Amygdala (tissue), 56 donors: ENCODE data around the gene ZNG1C.
"Not testable (repeated sequence)": the region's sequence is repeated elsewhere in the genome, so short reads cannot be mapped to it uniquely, and the experiment has no call there.

Experiments used
- DNase-seq, 56 donors: peaks; one replicate each; lab custom pipeline; 2025; lab: John Stamatoyannopoulos, UW

Gene ZNG1C

GRCh38 chr9:68241683-68242082, at the start of gene ZNG1C:
ZNG1C (plus strand) TSS chr9:68241983; CDS start chr9:68242032, 49 bp downstream.
- not testable (repeated sequence) for DNase-seq

DNA sequence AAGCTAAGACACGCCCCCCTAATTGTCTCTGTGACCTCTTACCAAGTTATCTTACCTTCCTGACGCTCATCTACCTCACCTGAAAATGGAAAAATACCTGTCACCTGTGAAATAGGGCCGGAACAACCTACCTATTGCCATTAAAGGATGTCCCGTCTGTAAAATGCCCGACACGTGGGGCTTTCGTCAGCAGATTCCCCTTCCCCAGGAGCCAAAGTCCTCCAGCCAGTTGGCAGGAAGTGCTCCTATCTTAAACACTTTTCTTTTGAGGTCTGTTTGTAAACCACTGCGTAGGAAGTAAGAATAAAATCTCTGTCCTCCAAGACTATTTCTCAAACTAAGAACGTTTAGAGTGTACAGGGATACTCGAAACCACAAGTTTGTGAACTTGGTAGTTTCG, 654 bp downstream of the ZNG1C start:
- DNase-seq = not testable (repeated sequence)

GRCh38 chr9:68281041-68281440, 39.3 kb downstream of the ZNG1C start:
- not testable (repeated sequence) for DNase-seq

DNA sequence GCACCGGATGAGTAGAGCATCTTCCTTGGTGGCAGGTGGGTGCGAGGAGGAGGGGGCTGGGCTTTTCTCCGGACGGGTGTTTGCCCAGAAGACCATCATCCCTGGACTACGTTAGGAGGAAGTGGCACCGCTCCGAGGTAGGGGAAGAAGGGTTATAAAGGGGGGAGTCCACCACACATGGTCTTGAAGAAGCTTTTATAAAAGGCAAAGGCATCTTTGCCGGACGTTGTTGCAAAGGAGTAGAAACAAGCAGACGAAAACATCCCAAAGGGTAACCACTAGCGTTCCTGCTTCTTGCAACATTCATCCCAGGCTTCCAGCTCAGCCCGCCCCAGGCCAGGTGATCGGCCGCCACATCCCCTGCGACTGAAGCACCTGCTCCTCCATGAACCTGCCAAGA, 60.8 kb downstream of the ZNG1C start, which contains the start of gene FOXD4L3:
TSS of gene FOXD4L3 (plus strand) at position 301 of the 400 bp plus-strand sequence. CDS start at position 386, 85 bp downstream.
- DNase-seq = not testable (repeated sequence)

DNA sequence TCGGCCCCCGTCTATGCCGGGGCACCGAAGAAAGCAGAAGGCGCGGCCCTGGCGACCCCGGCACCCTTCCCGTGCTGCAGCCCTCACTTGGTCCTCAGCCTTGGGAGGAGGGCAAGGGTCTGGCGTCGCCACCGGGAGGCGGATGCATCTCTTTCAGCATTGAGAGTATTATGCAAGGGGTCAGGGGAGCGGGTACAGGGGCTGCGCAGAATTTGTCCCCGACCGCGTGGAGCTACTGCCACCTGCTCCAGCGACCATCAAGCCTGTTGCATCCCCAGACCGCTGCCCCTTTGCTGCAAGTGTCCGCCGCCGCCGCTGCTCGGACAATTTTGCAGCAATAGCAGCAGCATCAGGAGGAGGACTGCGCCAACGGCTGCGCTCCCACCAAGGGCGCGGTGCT, 62.0 kb downstream of the ZNG1C start:
- DNase-seq = not testable (repeated sequence)

DNA sequence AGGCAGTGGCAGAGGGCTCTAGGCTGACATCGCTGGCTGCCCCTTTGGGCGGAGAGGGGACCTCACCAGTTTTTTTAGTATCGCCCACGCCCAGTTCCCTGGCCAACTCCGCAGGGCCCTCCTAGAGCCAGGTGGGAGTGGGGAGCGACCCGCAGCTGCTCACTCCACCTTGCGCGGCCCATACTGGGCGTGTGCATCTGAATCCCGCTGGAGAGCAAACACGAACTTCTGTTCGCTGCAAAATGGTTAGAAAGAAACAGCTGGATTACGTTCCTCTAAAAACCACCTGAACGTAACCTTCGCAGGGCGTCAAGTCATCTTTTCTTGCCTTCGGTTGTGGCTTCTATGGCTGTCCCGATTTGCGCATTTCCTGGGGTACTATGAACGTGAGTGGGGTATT, 62.4 kb downstream of the ZNG1C start:
- not testable (repeated sequence) for DNase-seq

- DNase-seq = not testable (repeated sequence)
Observed at GRCh38 chr9:68304777-68305176, 63.0 kb downstream of the ZNG1C start.

- not testable (repeated sequence) for DNase-seq
Observed at GRCh38 chr9:68305680-68306285, 64.0 kb downstream of the ZNG1C start.

- not testable (repeated sequence) for DNase-seq
Observed at GRCh38 chr9:68306391-68306964, 64.7 kb downstream of the ZNG1C start.

GRCh38 chr9:68307127-68307526, 65.3 kb downstream of the ZNG1C start:
- DNase-seq = not testable (repeated sequence)

DNA sequence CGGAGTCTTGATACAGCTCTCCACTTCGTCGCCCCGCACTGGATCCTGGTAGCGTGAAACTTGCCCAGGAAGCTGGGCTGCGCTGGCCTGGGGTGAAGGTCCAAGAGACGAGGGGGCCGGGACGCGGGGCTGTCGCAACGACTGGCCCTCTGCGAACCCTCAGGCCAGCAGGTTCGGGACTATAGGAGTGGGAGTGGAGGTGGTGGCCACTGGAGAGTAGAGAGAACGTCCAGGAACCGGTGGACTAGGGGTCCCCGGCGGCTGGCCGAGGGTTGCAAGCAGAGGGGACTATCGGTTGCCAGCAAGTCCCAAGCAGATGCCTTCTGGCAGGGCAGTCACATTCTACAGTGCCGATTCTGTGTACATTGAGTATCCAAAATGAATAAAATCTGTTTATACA, 65.9 kb downstream of the ZNG1C start:
- not testable (repeated sequence) for DNase-seq

DNA sequence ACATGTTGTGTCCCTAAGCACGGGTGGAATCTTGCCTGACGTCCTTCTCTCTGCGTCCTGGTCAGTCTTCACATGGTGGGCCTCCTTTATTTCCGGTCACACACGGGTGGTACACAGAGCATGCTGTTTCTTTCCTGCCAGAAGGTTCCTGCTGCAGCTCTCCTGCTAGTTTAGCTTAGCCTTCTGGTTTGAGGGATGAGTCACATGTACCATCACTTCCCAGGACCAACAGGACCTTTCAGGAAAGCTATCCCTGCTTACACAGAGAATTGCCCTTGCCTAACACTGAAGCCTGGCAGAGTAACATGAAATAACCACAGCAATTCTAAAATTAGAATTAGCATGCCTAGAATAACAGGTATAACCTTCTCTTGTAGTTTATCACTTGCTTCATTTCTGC, 69.4 kb downstream of the ZNG1C start:
- not testable (repeated sequence) for DNase-seq

DNA sequence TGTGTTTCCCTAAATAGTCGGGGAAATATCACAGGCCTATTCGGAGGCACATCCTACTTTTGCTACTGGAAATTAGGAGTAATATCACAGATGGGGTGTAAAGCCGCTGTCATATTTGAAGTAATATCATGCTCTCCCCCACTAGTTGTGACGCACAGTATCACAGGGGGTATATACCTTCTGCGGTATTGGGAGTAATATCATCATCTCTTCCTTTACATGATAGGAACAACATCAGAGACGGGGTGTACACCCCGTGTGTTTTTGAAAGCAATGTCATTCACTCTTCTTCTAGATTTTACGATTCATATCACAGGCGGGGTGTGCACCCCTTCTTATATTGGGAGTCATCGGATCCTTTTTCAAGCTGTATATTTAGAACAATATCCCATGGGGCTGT, 76.4 kb downstream of the ZNG1C start:
- DNase-seq = not testable (repeated sequence)

DNA sequence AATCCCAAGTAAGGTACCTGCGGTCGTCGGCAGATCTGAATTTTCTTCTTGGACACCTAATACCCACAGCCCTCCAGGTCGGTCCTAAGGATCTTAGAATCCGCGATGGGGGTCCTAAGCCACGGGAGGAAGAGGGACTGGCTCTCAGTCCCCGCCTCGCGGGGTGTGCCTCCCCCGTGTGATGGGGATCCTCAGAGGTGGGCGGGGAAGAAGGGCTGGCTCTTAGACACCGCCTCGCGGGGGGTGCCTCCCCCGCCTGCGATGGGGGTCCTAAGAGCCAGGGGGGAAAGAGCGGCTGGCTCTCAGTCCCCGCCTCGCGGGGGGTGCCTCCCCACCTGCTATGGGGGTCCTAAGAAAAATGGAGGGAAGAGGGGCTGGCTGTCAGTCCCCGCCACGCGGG, 82.0 kb downstream of the ZNG1C start:
- not testable (repeated sequence) for DNase-seq

DNA sequence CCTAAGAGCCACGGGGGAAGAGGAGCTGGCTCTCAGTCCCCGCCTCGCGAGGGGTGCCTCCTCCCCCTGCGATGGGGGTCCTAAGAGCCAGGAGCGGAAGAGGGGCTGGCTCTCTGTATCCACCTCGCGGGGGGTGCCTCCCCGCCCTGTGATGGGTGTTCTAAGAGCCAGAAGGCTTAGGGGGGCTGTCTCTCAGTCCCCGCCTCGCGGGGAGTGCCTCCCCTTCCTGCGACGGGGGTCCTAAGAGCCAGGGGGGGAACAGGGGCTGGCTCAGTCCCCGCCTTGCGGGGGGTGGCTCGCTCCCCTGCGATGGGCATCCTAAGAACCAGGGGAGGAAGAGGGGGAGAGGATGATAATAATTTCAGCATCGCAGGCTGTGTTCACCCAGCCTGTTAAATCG, 82.7 kb downstream of the ZNG1C start:
- DNase-seq = not testable (repeated sequence)

DNA sequence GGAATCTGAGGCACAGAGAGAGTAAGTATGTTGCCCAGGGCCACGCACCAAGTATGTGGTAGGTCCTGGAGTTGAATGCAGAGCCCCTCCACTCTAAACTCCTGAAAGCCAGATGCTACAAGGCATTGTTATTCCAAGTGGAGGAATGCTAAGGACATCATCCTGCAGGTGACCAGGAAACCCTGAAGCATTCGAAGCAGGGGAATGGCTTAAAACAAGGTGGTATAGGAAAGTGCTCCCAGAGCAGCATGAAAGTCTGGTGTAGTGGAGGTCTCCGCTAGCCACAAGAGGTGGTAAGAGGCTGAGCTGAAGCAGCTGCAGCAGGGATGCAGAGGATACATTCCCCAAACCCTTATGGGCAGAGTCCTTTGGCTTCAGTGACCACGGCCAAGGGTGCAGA, 87.3 kb downstream of the ZNG1C start:
- not testable (repeated sequence) for DNase-seq

DNA sequence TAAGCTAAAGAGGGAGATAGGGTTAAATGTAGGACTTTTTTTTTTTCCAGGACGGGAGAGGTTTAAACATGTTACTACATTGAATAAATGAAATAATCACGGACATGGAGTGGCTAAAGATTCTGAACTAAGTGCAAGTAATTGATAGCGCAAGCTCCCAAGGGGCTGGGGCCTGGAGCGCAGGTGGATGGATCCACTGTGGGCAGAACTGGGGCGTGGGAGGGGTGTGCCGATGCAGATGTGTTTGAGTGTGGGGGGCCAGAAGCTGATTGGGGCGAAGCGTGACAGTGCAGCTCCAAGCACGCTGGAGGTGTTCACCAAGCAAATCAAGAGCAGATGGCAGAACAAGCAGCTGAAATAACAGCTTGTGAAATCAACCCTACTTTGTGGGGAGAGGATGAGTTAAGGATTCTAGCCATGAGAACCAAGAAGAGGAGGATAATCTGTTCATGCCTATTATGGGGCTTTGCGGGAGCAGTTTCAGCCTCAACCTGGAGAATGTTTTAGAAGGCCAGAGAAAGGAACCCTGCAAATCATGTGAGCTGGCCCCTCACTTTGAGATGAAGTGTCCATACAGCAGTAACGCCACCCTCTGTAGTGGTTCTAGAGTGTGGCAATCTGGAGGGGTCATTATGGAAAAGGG, 88.9 kb downstream of the ZNG1C start:
- DNase-seq = not testable (repeated sequence)

DNA sequence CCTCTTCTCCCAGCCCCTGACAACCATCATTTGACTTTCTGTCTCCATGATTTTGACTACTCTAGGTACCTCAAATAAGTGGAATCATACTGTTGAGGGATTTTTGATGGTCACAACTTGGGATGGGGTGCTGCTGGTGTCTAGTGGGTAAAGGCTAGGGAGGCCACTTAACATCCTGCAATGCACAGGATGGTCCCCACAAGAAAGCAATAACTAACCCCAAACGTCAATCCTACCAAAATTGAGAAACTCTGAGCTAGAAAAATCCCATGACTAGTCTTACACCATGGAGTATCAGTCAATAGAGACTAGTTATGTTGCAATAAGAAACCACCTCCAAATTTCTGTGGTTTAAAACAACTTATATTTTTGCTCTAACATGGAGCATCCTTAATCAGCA, 90.3 kb downstream of the ZNG1C start:
- DNase-seq = not testable (repeated sequence)

- not testable (repeated sequence) for DNase-seq
Observed at GRCh38 chr9:68335935-68336334, 94.2 kb downstream of the ZNG1C start.

DNA sequence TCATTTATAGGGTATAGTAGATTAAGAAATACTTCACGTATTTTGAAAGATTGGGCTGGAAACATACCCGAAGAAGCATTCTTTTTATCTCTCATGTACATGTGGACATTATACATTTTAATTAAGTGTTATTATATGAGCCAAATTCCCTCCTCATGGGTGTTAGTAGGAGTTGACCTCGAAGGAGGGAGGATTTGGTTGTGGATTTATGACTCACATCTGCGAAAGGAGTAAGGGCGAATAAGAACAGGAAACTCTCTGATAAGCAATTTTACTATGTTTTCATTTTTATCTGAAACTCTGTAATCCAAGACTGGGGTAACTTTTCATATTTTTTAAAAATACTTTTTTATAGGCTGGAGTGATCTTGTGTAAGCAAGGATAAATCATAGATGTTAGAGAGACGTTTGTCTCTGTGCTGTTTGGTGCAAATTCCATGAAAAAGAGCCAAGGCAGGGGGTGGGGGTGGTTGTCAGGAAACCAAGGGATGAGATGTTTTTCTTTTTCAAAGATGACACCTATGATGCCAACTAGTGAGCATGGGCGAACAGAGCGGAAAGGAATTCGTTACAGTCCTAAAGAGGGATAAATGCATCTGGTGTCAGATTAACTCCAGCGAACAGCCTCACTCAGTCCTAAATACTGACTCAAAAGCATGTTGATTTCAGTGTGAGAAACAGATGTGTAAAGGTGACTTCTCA, 95.0 kb downstream of the ZNG1C start:
- not testable (repeated sequence) for DNase-seq

GRCh38 chr9:68338000-68338399, 96.2 kb downstream of the ZNG1C start:
- not testable (repeated sequence) for DNase-seq
